ENCODE measurements around the gene LCE1A. TPM values are rescaled to one million over a fixed set of nuclear protein-coding genes. Genes with fewer than 3 reads are reported as not detected.

Gene LCE1A
- polyA plus RNA-seq, 1 donor (not counting 4 experiments of a cell fraction or from before 2014, with no cell fraction given) = not detected

GRCh38 chr1:152824964-152825363, 2.3 kb upstream of the LCE1A start:
- H3K27ac ChIP-seq (ENCODE audit: control insufficient read depth, insufficient read depth, low read length) = no peak overlapping the region
- dilution Hi-C loops (cut with MboI; ENCODE audit: extremely low pct_ligation_motif_present, low sequenced_read_pairs) = no loop called here
- no peaks in the 10 kb centered on the region for H3K27me3 ChIP-seq (ENCODE audit: control insufficient read depth, extremely low read depth, insufficient read depth, low read length)
- no peak overlapping the region for H3K9ac ChIP-seq (ENCODE audit: control insufficient read depth, extremely low read depth, insufficient read depth, low read length)
- no peak overlapping the region for H3K4me2 ChIP-seq (ENCODE audit: control insufficient read depth, extremely low read depth, insufficient read depth, low read depth, low read length)
- H4K20me1 ChIP-seq (ENCODE audit: control insufficient read depth, extremely low read depth, insufficient read depth, low read length) = no peaks in the 10 kb centered on the region
- no peak overlapping the region for H3K4me3 ChIP-seq (ENCODE audit: control insufficient read depth in 2 of 3, extremely low read depth in 1 of 3, insufficient read depth in 2 of 3, low read depth in 1 of 3, low read length in 3 of 3)
- H2AFZ ChIP-seq (ENCODE audit: control insufficient read depth, low read length) = no peak overlapping the region
- no peaks in the 10 kb centered on the region for H3K79me2 ChIP-seq (ENCODE audit: control insufficient read depth, insufficient read depth, low read length)
- no peaks in the 10 kb centered on the region for H3K4me1 ChIP-seq (ENCODE audit: control insufficient read depth, extremely low read depth, insufficient read depth, low read length)
- TF ChIP-seq CTCF (optimal IDR thresholded peaks at IDR 0.05 in 1 of 3, IDR thresholded peaks at IDR 0.05 in 1 of 3, conservative IDR thresholded peaks at IDR 0.05 in 1 of 3; ENCODE audit: extremely low read depth in 1 of 3, insufficient read depth in 2 of 3, low read length in 3 of 3) = no peak
- no peaks in the 10 kb centered on the region for H3K9me1 ChIP-seq (ENCODE audit: control insufficient read depth, extremely low read depth, insufficient read depth, low read length)
- FAIRE-seq = peak; percentile 73
- no peaks in the 10 kb centered on the region for H3K9me3 ChIP-seq (ENCODE audit: control insufficient read depth, low read depth, low read length)
- no peak for DNase-seq (ENCODE audit: low read depth, low spot score)
- no peaks in the 10 kb centered on the region for H3K36me3 ChIP-seq (ENCODE audit: control insufficient read depth in 2 of 2, extremely low read depth in 1 of 2, insufficient read depth in 2 of 2, low read length in 2 of 2)

- Histone ChIP-seq H3K4me1 (ENCODE audit: control insufficient read depth, extremely low read depth, insufficient read depth, low read length) (no peaks in the 10 kb centered on the region), H3K9me1 (ENCODE audit: control insufficient read depth, extremely low read depth, insufficient read depth, low read length) (no peaks in the 10 kb centered on the region), H3K9ac (ENCODE audit: control insufficient read depth, extremely low read depth, insufficient read depth, low read length) (no peak overlapping the region), H2AFZ (ENCODE audit: control insufficient read depth, low read length) (no peak overlapping the region), H4K20me1 (ENCODE audit: control insufficient read depth, extremely low read depth, insufficient read depth, low read length) (no peaks in the 10 kb centered on the region), H3K36me3 (ENCODE audit: control insufficient read depth in 2 of 2, extremely low read depth in 1 of 2, insufficient read depth in 2 of 2, low read length in 2 of 2) (no peaks in the 10 kb centered on the region), H3K4me2 (ENCODE audit: control insufficient read depth, extremely low read depth, insufficient read depth, low read depth, low read length) (no peak overlapping the region), H3K27me3 (ENCODE audit: control insufficient read depth, extremely low read depth, insufficient read depth, low read length) (no peaks in the 10 kb centered on the region), H3K79me2 (ENCODE audit: control insufficient read depth, insufficient read depth, low read length) (no peaks in the 10 kb centered on the region), H3K27ac (ENCODE audit: control insufficient read depth, insufficient read depth, low read length) (no peak overlapping the region), H3K9me3 (ENCODE audit: control insufficient read depth, low read depth, low read length) (no peaks in the 10 kb centered on the region), H3K4me3 (ENCODE audit: control insufficient read depth in 2 of 3, extremely low read depth in 1 of 3, insufficient read depth in 2 of 3, low read depth in 1 of 3, low read length in 3 of 3) (no peak overlapping the region)
- dilution Hi-C loops (cut with MboI; ENCODE audit: extremely low pct_ligation_motif_present, low sequenced_read_pairs) = no loop called here
- DNase-seq (ENCODE audit: low read depth, low spot score) (no peak), FAIRE-seq (no peak)
- no peak for TF ChIP-seq EZH2 (IDR thresholded peaks at IDR 0.05; ENCODE audit: low read length)
- TF ChIP-seq CTCF (optimal IDR thresholded peaks at IDR 0.05 in 1 of 3, IDR thresholded peaks at IDR 0.05 in 1 of 3, conservative IDR thresholded peaks at IDR 0.05 in 1 of 3; ENCODE audit: extremely low read depth in 1 of 3, insufficient read depth in 2 of 3, low read length in 3 of 3) = no peak
These were observed 9.6 kb downstream of the LCE1A start for GRCh38 chr1:152836870-152837269.
